Measurements from ENCODE around the gene PTH1R.

- TF ChIP-seq, protein P1, sequence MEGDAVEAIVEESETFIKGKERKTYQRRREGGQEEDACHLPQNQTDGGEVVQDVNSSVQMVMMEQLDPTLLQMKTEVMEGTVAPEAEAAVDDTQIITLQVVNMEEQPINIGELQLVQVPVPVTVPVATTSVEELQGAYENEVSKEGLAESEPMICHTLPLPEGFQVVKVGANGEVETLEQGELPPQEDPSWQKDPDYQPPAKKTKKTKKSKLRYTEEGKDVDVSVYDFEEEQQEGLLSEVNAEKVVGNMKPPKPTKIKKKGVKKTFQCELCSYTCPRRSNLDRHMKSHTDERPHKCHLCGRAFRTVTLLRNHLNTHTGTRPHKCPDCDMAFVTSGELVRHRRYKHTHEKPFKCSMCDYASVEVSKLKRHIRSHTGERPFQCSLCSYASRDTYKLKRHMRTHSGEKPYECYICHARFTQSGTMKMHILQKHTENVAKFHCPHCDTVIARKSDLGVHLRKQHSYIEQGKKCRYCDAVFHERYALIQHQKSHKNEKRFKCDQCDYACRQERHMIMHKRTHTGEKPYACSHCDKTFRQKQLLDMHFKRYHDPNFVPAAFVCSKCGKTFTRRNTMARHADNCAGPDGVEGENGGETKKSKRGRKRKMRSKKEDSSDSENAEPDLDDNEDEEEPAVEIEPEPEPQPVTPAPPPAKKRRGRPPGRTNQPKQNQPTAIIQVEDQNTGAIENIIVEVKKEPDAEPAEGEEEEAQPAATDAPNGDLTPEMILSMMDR (IDR thresholded peaks at IDR 0.05), result no peak
- TF ChIP-seq POLR2A (IDR thresholded peaks at IDR 0.05), result no peak
Measured at GRCh38 chr3:46853441-46854415, 23.8 kb upstream of the PTH1R start.

Data from prostate gland (tissue), 2 donors.